ENCODE data around the gene NOL6.
"Not testable (repeated sequence)": the region's sequence is repeated elsewhere in the genome, so short reads cannot be mapped to it uniquely, and the experiment has no call there.

NOL6 gene

GRCh38 chr9:33429256-33429985 lies 44.3 kb downstream of the NOL6 start:
- no peak for TF ChIP-seq CTCF (conservative IDR thresholded peaks at IDR 0.05; ENCODE audit: control insufficient read depth, insufficient read depth, low read depth, low read length)
- DNase-seq (ENCODE audit: low read depth) = no peak
- no peak overlapping the region for H3K4me3 ChIP-seq (ENCODE audit: control insufficient read depth, low read depth, low read length)

GRCh38 chr9:33426843-33427293 lies 46.9 kb downstream of the NOL6 start:
- TF ChIP-seq CTCF (conservative IDR thresholded peaks at IDR 0.05; ENCODE audit: control insufficient read depth, insufficient read depth, low read depth, low read length) = no peak

GRCh38 chr9:33425128-33425533 lies 48.6 kb downstream of the NOL6 start:
- H3K4me3 ChIP-seq (ENCODE audit: control insufficient read depth, low read depth, low read length) = no peak overlapping the region
- TF ChIP-seq CTCF (conservative IDR thresholded peaks at IDR 0.05; ENCODE audit: control insufficient read depth, insufficient read depth, low read depth, low read length) = no peak
- no peak for DNase-seq (ENCODE audit: low read depth)

More at GRCh38 chr9:33426843-33427293, 46.9 kb downstream of the NOL6 start:
- DNase-seq (ENCODE audit: low read depth) = no peak
- no peak overlapping the region for H3K4me3 ChIP-seq (ENCODE audit: control insufficient read depth, low read depth, low read length)

DNA sequence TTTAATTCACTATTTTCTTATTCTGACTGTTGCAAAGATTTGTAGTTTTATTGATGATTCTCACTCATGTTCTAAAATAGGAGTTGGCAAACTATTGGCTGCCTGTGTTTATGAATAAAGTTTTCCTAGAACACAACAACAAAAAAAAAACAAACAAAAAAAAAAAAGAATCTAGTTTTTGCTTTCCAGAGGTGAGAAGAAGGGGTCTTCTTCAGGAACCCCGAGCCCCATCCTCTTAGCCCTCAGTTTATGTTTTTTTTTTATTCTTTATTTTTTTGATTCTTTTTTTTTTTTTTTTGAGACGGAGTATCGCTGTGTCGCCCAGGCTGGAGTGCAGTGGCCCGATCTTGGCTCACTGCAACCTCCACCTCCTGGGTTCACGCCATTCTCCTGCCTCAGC lies 49.2 kb downstream of the NOL6 start:
- DNase-seq (ENCODE audit: low read depth); H3K4me3 ChIP-seq (ENCODE audit: control insufficient read depth, low read depth, low read length): not testable (repeated sequence)

- not testable (repeated sequence) for DNase-seq (ENCODE audit: low read depth)
Measured at GRCh38 chr9:33424043-33424442, 49.7 kb downstream of the NOL6 start.

DNA sequence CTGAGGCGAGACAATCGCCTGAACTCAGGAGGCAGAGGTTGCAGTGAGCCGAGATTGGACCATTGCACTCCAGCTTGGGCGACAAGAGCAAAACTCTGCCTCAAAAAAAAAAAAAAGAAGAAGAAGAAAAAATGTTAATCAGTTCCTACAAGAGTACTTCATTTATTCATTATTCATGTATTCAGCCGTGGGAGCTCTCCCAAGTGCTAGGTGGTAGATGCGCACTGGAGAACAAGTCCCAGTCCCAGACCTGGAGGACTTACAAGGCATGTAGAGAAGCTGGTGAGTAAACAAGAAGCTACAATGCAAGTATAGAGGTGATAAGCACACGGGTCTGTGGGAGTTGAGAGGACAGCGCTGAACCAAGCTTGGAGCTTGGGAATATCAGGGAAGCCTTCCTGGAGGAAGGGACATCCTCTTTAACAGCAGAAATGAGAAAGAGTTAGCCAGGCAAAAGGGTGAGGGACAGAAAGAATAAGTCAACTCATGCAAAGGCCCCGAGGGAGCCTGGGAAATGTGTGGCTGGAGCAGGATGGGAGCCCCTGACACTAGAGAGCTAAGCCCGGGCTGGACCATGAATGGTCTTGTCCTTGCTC lies 53.9 kb downstream of the NOL6 start:
- no peak overlapping the region for H3K4me3 ChIP-seq (ENCODE audit: control insufficient read depth, low read depth, low read length)
- DNase-seq (ENCODE audit: low read depth) = no peak
- no peak for TF ChIP-seq CTCF (conservative IDR thresholded peaks at IDR 0.05; ENCODE audit: control insufficient read depth, insufficient read depth, low read depth, low read length)

More at GRCh38 chr9:33424043-33424442, 49.7 kb downstream of the NOL6 start:
- not testable (repeated sequence) for H3K4me3 ChIP-seq (ENCODE audit: control insufficient read depth, low read depth, low read length)

- H3K4me3 ChIP-seq (ENCODE audit: control insufficient read depth, low read depth, low read length) = no peak overlapping the region
- DNase-seq (ENCODE audit: low read depth) = no peak
- no peak for TF ChIP-seq CTCF (conservative IDR thresholded peaks at IDR 0.05; ENCODE audit: control insufficient read depth, insufficient read depth, low read depth, low read length)
Measured at GRCh38 chr9:33418090-33418489, 55.6 kb downstream of the NOL6 start.
